Measurements from ENCODE around the gene INTS7.

Gene INTS7

GRCh38 chr1:212035123-212035834, at the start of gene INTS7, which contains the start of gene DTL:
Gene INTS7 (minus strand): TSS chr1:212035557. CDS start chr1:212035437, 120 bp downstream.
Gene DTL (plus strand): TSS chr1:212035748. CDS start chr1:212035891, 143 bp downstream.
- peak; percentile 98 for DNase-seq

- DNase-seq: no peak
Measured at GRCh38 chr1:212082765-212083406, 47.5 kb upstream of the INTS7 start.

GRCh38 chr1:212078826-212079225, 43.5 kb upstream of the INTS7 start:
- no peak for DNase-seq

- no peak for DNase-seq
Measured at GRCh38 chr1:212077028-212077427, 41.7 kb upstream of the INTS7 start.

- DNase-seq: no peak
Measured at GRCh38 chr1:212074856-212075255, 39.5 kb upstream of the INTS7 start.

- no peak for DNase-seq
Measured at GRCh38 chr1:212074313-212074712, 39.0 kb upstream of the INTS7 start.

- no peak for DNase-seq
Measured at GRCh38 chr1:212073490-212073889, 38.1 kb upstream of the INTS7 start.

GRCh38 chr1:212072047-212072446, 36.7 kb upstream of the INTS7 start:
- no peak for DNase-seq

- no peak for DNase-seq
Measured at GRCh38 chr1:212070720-212071302, 35.5 kb upstream of the INTS7 start.

GRCh38 chr1:212067787-212068186, 32.4 kb upstream of the INTS7 start:
- DNase-seq: no peak

GRCh38 chr1:212062832-212063438, 27.6 kb upstream of the INTS7 start:
- DNase-seq: no peak

- no peak for DNase-seq
Measured at GRCh38 chr1:212060632-212061472, 25.5 kb upstream of the INTS7 start.

- DNase-seq: no peak
Measured at GRCh38 chr1:212055333-212055732, 20.0 kb upstream of the INTS7 start.

- DNase-seq: no peak
Measured at GRCh38 chr1:212053993-212054392, 18.6 kb upstream of the INTS7 start.

GRCh38 chr1:212045981-212046380, 10.6 kb upstream of the INTS7 start:
- no peak for DNase-seq

GRCh38 chr1:212044851-212045250, 9.5 kb upstream of the INTS7 start:
- no peak for DNase-seq

GRCh38 chr1:212042436-212042835, 7.1 kb upstream of the INTS7 start:
- no peak for DNase-seq

- no peak for DNase-seq
Measured at GRCh38 chr1:212040629-212041412, 5.5 kb upstream of the INTS7 start.

- DNase-seq: no peak
Measured at GRCh38 chr1:212039622-212040021, 4.3 kb upstream of the INTS7 start.

GRCh38 chr1:212037900-212038299, 2.5 kb upstream of the INTS7 start:
- DNase-seq: no peak

GRCh38 chr1:212035835-212036605, 663 bp upstream of the INTS7 start:
- no peak for DNase-seq

Measured in activated naive CD4-positive, alpha-beta T cell treated with anti-CD3 and anti-CD28 coated beads, Interleukin-2, amount 50 U/mL, for 16 hours (primary cell).